Astrocyte (in vitro differentiated cells and primary cell): ENCODE results near the gene CDH18. TPM values are rescaled to one million over a fixed set of nuclear protein-coding genes. Genes with fewer than 3 reads are reported as not detected.

Source experiments
- DNase-seq: peaks from one replicate; pipeline ENCODE4 v3.0.0-alpha.2; 2010; ENCODE audit warnings: low read depth
- FAIRE-seq: peaks from 2 replicates; lab custom pipeline; 2011; peaks lifted over from hg19 to GRCh38; lab: Jason Lieb, UNC
- H2AFZ ChIP-seq: 2 replicates; pipeline ENCODE4 v1.6.0; 2012; ENCODE audit warnings: low read depth, low read length, inconsistent platforms
- H3K27ac ChIP-seq: 2 replicates; pipeline ENCODE4 v1.5.1; 2011; ENCODE audit warnings: low read depth, low read length, inconsistent platforms
- H3K27me3 ChIP-seq: 2 replicates; pipeline ENCODE4 v1.6.0; 2011; ENCODE audit warnings: low read length, inconsistent platforms; ENCODE audit not compliant: insufficient read depth
- H3K36me3 ChIP-seq: 2 replicates; pipeline ENCODE4 v1.5.1; 2011; ENCODE audit warnings: low read length, inconsistent platforms; ENCODE audit not compliant: insufficient read depth
- H3K4me1 ChIP-seq: 2 replicates; pipeline ENCODE4 v1.5.1; 2011; ENCODE audit warnings: low read length, inconsistent platforms; ENCODE audit not compliant: insufficient read depth
- H3K4me2 ChIP-seq: 2 replicates; pipeline ENCODE4 v1.6.0; 2012; ENCODE audit warnings: low read length, inconsistent platforms
- H3K4me3 ChIP-seq: 2 replicates; pipeline ENCODE4 v1.5.1; 2011; ENCODE audit warnings: low read depth, mild to moderate bottlenecking, low read length, inconsistent platforms; ENCODE audit not compliant: insufficient read depth
- H3K79me2 ChIP-seq: 2 replicates; pipeline ENCODE4 v1.6.0; 2012; ENCODE audit warnings: mild to moderate bottlenecking, low read length, inconsistent platforms; ENCODE audit not compliant: insufficient read depth
- H3K9ac ChIP-seq: 2 replicates; pipeline ENCODE4 v1.6.0; 2012; ENCODE audit warnings: mild to moderate bottlenecking, low read length, inconsistent platforms
- H3K9me3 ChIP-seq: 2 replicates; pipeline ENCODE4 v1.5.1; 2012; ENCODE audit warnings: low read depth, mild to moderate bottlenecking, low read length, inconsistent platforms; ENCODE audit not compliant: insufficient read depth
- H4K20me1 ChIP-seq: 2 replicates; pipeline ENCODE4 v1.6.0; 2012; ENCODE audit warnings: low read length, inconsistent platforms; ENCODE audit not compliant: insufficient read depth
- H3K27ac Mint-ChIP-seq: one replicate; pipeline ENCODE4 v1.8.0; 2021; ENCODE audit warnings: mild to moderate bottlenecking, mixed read lengths; ENCODE audit not compliant: unreplicated experiment
- H3K27me3 Mint-ChIP-seq: one replicate; pipeline ENCODE4 v1.8.0; 2021; ENCODE audit warnings: low read depth, mixed read lengths; ENCODE audit not compliant: unreplicated experiment
- H3K36me3 Mint-ChIP-seq: one replicate; pipeline ENCODE4 v1.8.0; 2021; ENCODE audit warnings: low read depth, mixed read lengths; ENCODE audit not compliant: unreplicated experiment
- H3K4me1 Mint-ChIP-seq: one replicate; pipeline ENCODE4 v1.8.0; 2021; ENCODE audit warnings: low read depth, mixed read lengths; ENCODE audit not compliant: unreplicated experiment
- H3K4me3 Mint-ChIP-seq: one replicate; pipeline ENCODE4 v1.8.0; 2021; ENCODE audit warnings: mild to moderate bottlenecking, moderate library complexity, mixed read lengths; ENCODE audit not compliant: unreplicated experiment
- H3K9me3 Mint-ChIP-seq: one replicate; pipeline ENCODE4 v1.8.0; 2021; ENCODE audit warnings: mild to moderate bottlenecking, mixed read lengths; ENCODE audit not compliant: unreplicated experiment
- EZH2 ChIP-seq: IDR thresholded peaks from 2 replicates; pipeline ENCODE4 v1.6.1; 2012; ENCODE audit warnings: mild to moderate bottlenecking, low read length, inconsistent platforms; ENCODE audit not compliant: insufficient read depth
- total RNA-seq: library from RNA; stranded (reverse); gene quantifications from 2 replicates; pipeline ENCODE4 v1.2.1, GENCODE V29; 2021
- TF ChIP-seq, protein P1 (sequence below): IDR thresholded peaks from 2 replicates; pipeline ENCODE4 v1.5.1; 2011; ENCODE audit warnings: low read depth, mild to moderate bottlenecking, inconsistent platforms, low read length, moderate library complexity; ENCODE audit not compliant: insufficient read depth

CDH18 gene
- total RNA-seq, 1 donor from 2014 or later: not detected

DNA sequence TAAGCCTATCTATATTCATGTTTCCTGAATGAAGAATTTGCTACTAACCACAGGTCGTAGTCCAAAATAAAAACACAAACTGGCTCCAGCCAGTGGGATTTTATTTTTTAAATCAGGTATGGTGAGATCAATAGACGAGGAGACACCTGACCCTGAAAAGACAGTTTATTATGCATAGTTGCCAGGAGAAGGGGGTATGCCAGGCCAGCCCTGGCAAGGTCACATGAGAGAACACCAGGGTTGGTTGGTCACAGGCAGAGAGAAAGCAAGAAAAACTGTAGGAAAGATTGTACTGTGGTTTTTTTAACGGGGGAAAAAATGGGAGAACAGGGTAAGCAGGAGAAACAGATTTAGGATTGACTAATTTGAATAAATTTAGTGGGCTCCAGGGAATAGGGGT lies 125.3 kb downstream of the CDH18 start:
- no peak overlapping the region for H3K4me3 ChIP-seq
- FAIRE-seq (no peak), DNase-seq (no peak)
- TF ChIP-seq EZH2: no peak
- TF ChIP-seq, protein P1, sequence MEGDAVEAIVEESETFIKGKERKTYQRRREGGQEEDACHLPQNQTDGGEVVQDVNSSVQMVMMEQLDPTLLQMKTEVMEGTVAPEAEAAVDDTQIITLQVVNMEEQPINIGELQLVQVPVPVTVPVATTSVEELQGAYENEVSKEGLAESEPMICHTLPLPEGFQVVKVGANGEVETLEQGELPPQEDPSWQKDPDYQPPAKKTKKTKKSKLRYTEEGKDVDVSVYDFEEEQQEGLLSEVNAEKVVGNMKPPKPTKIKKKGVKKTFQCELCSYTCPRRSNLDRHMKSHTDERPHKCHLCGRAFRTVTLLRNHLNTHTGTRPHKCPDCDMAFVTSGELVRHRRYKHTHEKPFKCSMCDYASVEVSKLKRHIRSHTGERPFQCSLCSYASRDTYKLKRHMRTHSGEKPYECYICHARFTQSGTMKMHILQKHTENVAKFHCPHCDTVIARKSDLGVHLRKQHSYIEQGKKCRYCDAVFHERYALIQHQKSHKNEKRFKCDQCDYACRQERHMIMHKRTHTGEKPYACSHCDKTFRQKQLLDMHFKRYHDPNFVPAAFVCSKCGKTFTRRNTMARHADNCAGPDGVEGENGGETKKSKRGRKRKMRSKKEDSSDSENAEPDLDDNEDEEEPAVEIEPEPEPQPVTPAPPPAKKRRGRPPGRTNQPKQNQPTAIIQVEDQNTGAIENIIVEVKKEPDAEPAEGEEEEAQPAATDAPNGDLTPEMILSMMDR: no peak
- Mint-ChIP-seq H3K36me3 (no peaks in the 10 kb centered on the region), H3K9me3 (no peaks in the 10 kb centered on the region), H3K27me3 (no peaks in the 10 kb centered on the region), H3K4me3 (no peak overlapping the region), H3K27ac (no peak overlapping the region), H3K4me1 (no peaks in the 10 kb centered on the region)
- H3K27ac ChIP-seq: no peak overlapping the region
- H2AFZ ChIP-seq: no peak overlapping the region
- H3K9me3 ChIP-seq: no peaks in the 10 kb centered on the region
- H4K20me1 ChIP-seq: no peaks in the 10 kb centered on the region
- no peaks in the 10 kb centered on the region for H3K27me3 ChIP-seq
- H3K4me1 ChIP-seq: no peaks in the 10 kb centered on the region
- no peak overlapping the region for H3K9ac ChIP-seq
- H3K79me2 ChIP-seq: no peaks in the 10 kb centered on the region
- no peaks in the 10 kb centered on the region for H3K36me3 ChIP-seq
- no peak overlapping the region for H3K4me2 ChIP-seq

DNA sequence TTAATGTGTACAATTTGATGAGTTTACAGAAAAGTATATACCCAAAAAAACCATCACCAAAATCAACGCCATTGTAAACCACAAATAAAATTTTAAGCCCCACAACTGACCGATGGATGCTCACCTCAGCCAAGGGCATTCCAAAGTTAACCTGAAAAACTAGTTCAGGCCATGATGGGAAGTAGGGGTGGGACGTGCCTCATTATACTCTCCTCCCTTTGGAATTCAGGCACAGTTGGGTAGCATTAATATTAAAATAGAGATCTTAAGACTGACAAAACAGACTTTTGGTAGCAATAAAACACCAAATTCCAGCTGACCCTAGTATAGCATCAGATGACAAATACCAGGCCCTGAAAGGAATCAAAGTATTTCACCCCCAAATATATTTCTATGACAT lies 129.0 kb downstream of the CDH18 start:
- no peak for FAIRE-seq
- Mint-ChIP-seq H3K36me3 (no peaks in the 10 kb centered on the region), H3K4me1 (peaks cover 1% of the 10 kb centered on the region), H3K27me3 (no peaks in the 10 kb centered on the region), H3K4me3 (no peak overlapping the region), H3K27ac (no peak overlapping the region), H3K9me3 (no peaks in the 10 kb centered on the region)
- no peak for TF ChIP-seq EZH2
- TF ChIP-seq, protein P1: no peak
- no peak for DNase-seq
- Histone ChIP-seq H3K36me3 (no peaks in the 10 kb centered on the region), H4K20me1 (no peaks in the 10 kb centered on the region), H3K27ac (no peak overlapping the region), H3K4me1 (peaks cover 5% of the 10 kb centered on the region), H3K79me2 (no peaks in the 10 kb centered on the region), H2AFZ (no peak overlapping the region), H3K9me3 (no peaks in the 10 kb centered on the region), H3K4me2 (no peak overlapping the region), H3K27me3 (no peaks in the 10 kb centered on the region), H3K4me3 (no peak overlapping the region), H3K9ac (no peak overlapping the region)

DNA sequence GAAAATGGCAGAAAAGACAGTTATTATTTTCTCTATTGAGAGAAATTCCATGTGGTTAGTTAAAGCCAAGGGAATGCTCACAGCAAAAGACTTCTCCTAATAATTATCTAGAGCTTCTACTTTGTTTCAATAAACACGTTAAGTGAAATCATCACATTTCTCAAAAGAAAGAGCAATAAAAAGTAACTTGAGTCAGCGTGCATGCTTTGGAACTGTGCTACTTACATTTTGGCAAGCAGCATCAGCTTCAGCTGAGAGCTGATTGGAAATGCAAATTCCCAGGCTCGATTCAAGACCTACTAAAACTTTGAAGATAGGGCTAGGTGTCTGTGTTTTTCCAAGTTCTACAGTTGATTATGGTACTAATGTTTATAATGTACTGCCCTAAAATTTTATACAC lies 132.1 kb downstream of the CDH18 start:
- Histone ChIP-seq H2AFZ (no peak overlapping the region), H3K27me3 (no peaks in the 10 kb centered on the region), H3K4me2 (no peak overlapping the region), H3K36me3 (no peaks in the 10 kb centered on the region), H3K79me2 (no peaks in the 10 kb centered on the region), H3K4me1 (peaks cover 16% of the 10 kb centered on the region), H3K9me3 (no peaks in the 10 kb centered on the region), H3K9ac (no peak overlapping the region), H3K4me3 (no peak overlapping the region), H4K20me1 (no peaks in the 10 kb centered on the region), H3K27ac (no peak overlapping the region)
- H3K9me3 Mint-ChIP-seq: no peaks in the 10 kb centered on the region
- H3K36me3 Mint-ChIP-seq: no peaks in the 10 kb centered on the region
- H3K27me3 Mint-ChIP-seq: no peaks in the 10 kb centered on the region
- H3K4me1 Mint-ChIP-seq: peaks cover 11% of the 10 kb centered on the region
- no peak overlapping the region for H3K27ac Mint-ChIP-seq
- H3K4me3 Mint-ChIP-seq: no peak overlapping the region
- FAIRE-seq: no peak
- TF ChIP-seq EZH2: no peak
- TF ChIP-seq, protein P1: no peak
- peak; percentile 65 for DNase-seq
